Measurements from ENCODE around the gene NCOA1. TPM values are rescaled to one million over a fixed set of nuclear protein-coding genes. Genes with fewer than 3 reads are reported as not detected.

Gene NCOA1
- total RNA-seq, 4 donors from 2014 or later, result 33.9 to 91.2 (median 60.1) TPM

- H3K27ac ChIP-seq, result no peak overlapping the region
- in situ Hi-C loops (cut with MboI; ENCODE audit: low sequenced_read_pairs in 4 of 4) (no loop called here), intact Hi-C loops (cut with DNase I; ENCODE audit: low total_unique reads) (no loop called here)
- no peak for ATAC-seq
- H3K9me3 ChIP-seq, result no peaks in the 10 kb centered on the region
- H3K36me3 ChIP-seq, result peaks cover 0 to 16% of the 10 kb centered on the region in 2 donors
- DNase-seq, result no peak
- peaks cover 0 to 17% of the 10 kb centered on the region in 2 donors for H3K4me1 ChIP-seq
- no peak overlapping the region for H3K4me3 ChIP-seq
- TF ChIP-seq, protein P1, sequence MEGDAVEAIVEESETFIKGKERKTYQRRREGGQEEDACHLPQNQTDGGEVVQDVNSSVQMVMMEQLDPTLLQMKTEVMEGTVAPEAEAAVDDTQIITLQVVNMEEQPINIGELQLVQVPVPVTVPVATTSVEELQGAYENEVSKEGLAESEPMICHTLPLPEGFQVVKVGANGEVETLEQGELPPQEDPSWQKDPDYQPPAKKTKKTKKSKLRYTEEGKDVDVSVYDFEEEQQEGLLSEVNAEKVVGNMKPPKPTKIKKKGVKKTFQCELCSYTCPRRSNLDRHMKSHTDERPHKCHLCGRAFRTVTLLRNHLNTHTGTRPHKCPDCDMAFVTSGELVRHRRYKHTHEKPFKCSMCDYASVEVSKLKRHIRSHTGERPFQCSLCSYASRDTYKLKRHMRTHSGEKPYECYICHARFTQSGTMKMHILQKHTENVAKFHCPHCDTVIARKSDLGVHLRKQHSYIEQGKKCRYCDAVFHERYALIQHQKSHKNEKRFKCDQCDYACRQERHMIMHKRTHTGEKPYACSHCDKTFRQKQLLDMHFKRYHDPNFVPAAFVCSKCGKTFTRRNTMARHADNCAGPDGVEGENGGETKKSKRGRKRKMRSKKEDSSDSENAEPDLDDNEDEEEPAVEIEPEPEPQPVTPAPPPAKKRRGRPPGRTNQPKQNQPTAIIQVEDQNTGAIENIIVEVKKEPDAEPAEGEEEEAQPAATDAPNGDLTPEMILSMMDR (IDR thresholded peaks at IDR 0.05 in 4 of 5, conservative IDR thresholded peaks at IDR 0.05 in 1 of 5), result no peak
- TF ChIP-seq POLR2A (IDR thresholded peaks at IDR 0.05), result no peak
- H3K27me3 ChIP-seq, result no peaks in the 10 kb centered on the region
Observed at GRCh38 chr2:24570225-24570624, 79.2 kb downstream of the NCOA1 start.

GRCh38 chr2:24571828-24572442, 80.9 kb downstream of the NCOA1 start:
- in situ Hi-C loops (cut with MboI; ENCODE audit: low sequenced_read_pairs in 4 of 4) (no loop called here), intact Hi-C loops (cut with DNase I; ENCODE audit: low total_unique reads) (no loop called here)
- no peak overlapping the region for H3K27ac ChIP-seq
- ATAC-seq (no peak), DNase-seq (no peak)
- H3K36me3 ChIP-seq, result no peaks in the 10 kb centered on the region
- H3K27me3 ChIP-seq, result no peaks in the 10 kb centered on the region
- TF ChIP-seq, protein P1 (IDR thresholded peaks at IDR 0.05 in 4 of 5, conservative IDR thresholded peaks at IDR 0.05 in 1 of 5), result no peak
- TF ChIP-seq POLR2A (IDR thresholded peaks at IDR 0.05), result no peak
- H3K4me3 ChIP-seq, result no peak overlapping the region
- peaks cover 8 to 22% of the 10 kb centered on the region in 2 donors for H3K4me1 ChIP-seq
- no peaks in the 10 kb centered on the region for H3K9me3 ChIP-seq

GRCh38 chr2:24576146-24576545, 85.1 kb downstream of the NCOA1 start:
- peaks cover 41 to 45% of the 10 kb centered on the region in 2 donors for H3K4me1 ChIP-seq
- no peaks in the 10 kb centered on the region for H3K9me3 ChIP-seq
- H3K27ac ChIP-seq, result peak overlapping the region in 1 of 4 donors; percentile 35
- in situ Hi-C loops (cut with MboI; ENCODE audit: low sequenced_read_pairs in 4 of 4) (no loop called here), intact Hi-C loops (cut with DNase I; ENCODE audit: low total_unique reads) (no loop called here)
- no peak overlapping the region for H3K4me3 ChIP-seq
- TF ChIP-seq POLR2A (IDR thresholded peaks at IDR 0.05), result no peak
- TF ChIP-seq, protein P1 (IDR thresholded peaks at IDR 0.05 in 4 of 5, conservative IDR thresholded peaks at IDR 0.05 in 1 of 5), result no peak
- DNase-seq (no peak), ATAC-seq (no peak)
- H3K27me3 ChIP-seq, result no peaks in the 10 kb centered on the region
- H3K36me3 ChIP-seq, result no peaks in the 10 kb centered on the region

- intact Hi-C loops (cut with DNase I; ENCODE audit: low total_unique reads) (no loop called here), in situ Hi-C loops (cut with MboI; ENCODE audit: low sequenced_read_pairs in 4 of 4) (no loop called here)
- no peak for DNase-seq
- no peaks in the 10 kb centered on the region for H3K36me3 ChIP-seq
- peaks cover 41 to 45% of the 10 kb centered on the region in 2 donors for H3K4me1 ChIP-seq
- TF ChIP-seq POLR2A (IDR thresholded peaks at IDR 0.05), result no peak
- TF ChIP-seq, protein P1 (IDR thresholded peaks at IDR 0.05 in 4 of 5, conservative IDR thresholded peaks at IDR 0.05 in 1 of 5), result no peak
- no peak overlapping the region for H3K27ac ChIP-seq
- no peaks in the 10 kb centered on the region for H3K27me3 ChIP-seq
- H3K4me3 ChIP-seq, result no peak overlapping the region
- no peak for ATAC-seq
- H3K9me3 ChIP-seq, result no peaks in the 10 kb centered on the region
Observed at GRCh38 chr2:24576617-24577016, 85.6 kb downstream of the NCOA1 start.

DNA sequence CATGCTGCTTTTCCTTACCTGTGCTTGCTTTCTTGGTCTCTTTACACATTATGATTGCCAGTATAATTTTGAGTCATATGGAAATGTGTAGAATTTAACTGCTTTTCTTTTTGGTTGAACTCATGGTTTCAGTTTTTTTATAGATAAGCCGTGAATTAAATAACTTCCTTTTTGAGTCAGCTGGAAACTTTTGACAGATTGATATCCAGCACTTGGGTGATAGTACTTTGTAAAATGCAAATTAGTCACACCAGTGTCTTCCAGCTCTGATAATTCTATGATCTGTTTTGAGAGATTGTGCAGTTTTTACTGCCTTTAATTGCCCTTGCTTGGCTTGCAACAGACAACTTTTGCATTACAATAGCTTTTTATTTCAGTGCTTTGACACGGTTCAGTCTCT, 86.4 kb downstream of the NCOA1 start:
- no peaks in the 10 kb centered on the region for H3K27me3 ChIP-seq
- H3K9me3 ChIP-seq, result no peaks in the 10 kb centered on the region
- intact Hi-C loops (cut with DNase I; ENCODE audit: low total_unique reads), result no loop called here
- DNase-seq (no peak), ATAC-seq (no peak)
- TF ChIP-seq, protein P1 (IDR thresholded peaks at IDR 0.05 in 4 of 5, conservative IDR thresholded peaks at IDR 0.05 in 1 of 5), result no peak
- TF ChIP-seq POLR2A (IDR thresholded peaks at IDR 0.05), result no peak
- H3K27ac ChIP-seq, result no peak overlapping the region
- in situ Hi-C loops (cut with MboI; ENCODE audit: low sequenced_read_pairs in 4 of 4), result no loop called here
- no peaks in the 10 kb centered on the region for H3K36me3 ChIP-seq
- no peak overlapping the region for H3K4me3 ChIP-seq
- peaks cover 41 to 45% of the 10 kb centered on the region in 2 donors for H3K4me1 ChIP-seq
